GM19035 (cell line): Measurements from ENCODE around the gene CD3G.
"Not testable (repeated sequence)": the region's sequence is repeated elsewhere in the genome, so short reads cannot be mapped to it uniquely, and the experiment has no call there.

Experiments
- ATAC-seq: cut with Tn5 transposase; IDR thresholded peaks from one replicate; pipeline ENCODE4 v1.9.1; 2021; ENCODE audit not compliant: unreplicated experiment

The CD3G gene

GRCh38 chr11:118343981-118344515 is at the start of gene CD3G:
CD3G (plus strand) TSS chr11:118344344; CDS start chr11:118344424, 80 bp downstream.
- ATAC-seq, result no peak

- ATAC-seq, result no peak
These were observed 48.9 kb upstream of the CD3G start for GRCh38 chr11:118295199-118295598.

- ATAC-seq, result no peak
These were observed 48.2 kb upstream of the CD3G start for GRCh38 chr11:118295815-118296454.

GRCh38 chr11:118301600-118302195 is 42.4 kb upstream of the CD3G start:
- ATAC-seq, result no peak

GRCh38 chr11:118304227-118304567 is 39.9 kb upstream of the CD3G start:
- ATAC-seq, result no peak

- ATAC-seq, result no peak
These were observed 39.4 kb upstream of the CD3G start, which contains the start of gene CD3E for GRCh38 chr11:118304568-118305248. CD3E (plus strand) TSS chr11:118304730; CDS start chr11:118304953, 223 bp downstream.

GRCh38 chr11:118305726-118306125 is 38.4 kb upstream of the CD3G start:
- no peak for ATAC-seq

- ATAC-seq, result no peak
These were observed 37.6 kb upstream of the CD3G start for GRCh38 chr11:118306556-118306955.

GRCh38 chr11:118308995-118309528 is 35.1 kb upstream of the CD3G start:
- not testable (repeated sequence) for ATAC-seq

GRCh38 chr11:118310271-118310670 is 33.9 kb upstream of the CD3G start:
- no peak for ATAC-seq

GRCh38 chr11:118310781-118311485 is 33.2 kb upstream of the CD3G start:
- ATAC-seq, result no peak

- no peak for ATAC-seq
These were observed 32.6 kb upstream of the CD3G start for GRCh38 chr11:118311518-118311917.

GRCh38 chr11:118312328-118312727 is 31.8 kb upstream of the CD3G start:
- ATAC-seq, result no peak

GRCh38 chr11:118313242-118313641 is 30.9 kb upstream of the CD3G start:
- ATAC-seq, result no peak

GRCh38 chr11:118314988-118315411 is 29.1 kb upstream of the CD3G start:
- no peak for ATAC-seq

GRCh38 chr11:118318124-118318523 is 26.0 kb upstream of the CD3G start:
- no peak for ATAC-seq

- no peak for ATAC-seq
These were observed 25.4 kb upstream of the CD3G start for GRCh38 chr11:118318581-118319336.

- no peak for ATAC-seq
These were observed 24.8 kb upstream of the CD3G start for GRCh38 chr11:118319337-118319707.

- no peak for ATAC-seq
These were observed 23.6 kb upstream of the CD3G start for GRCh38 chr11:118320515-118320914.

GRCh38 chr11:118321386-118322082 is 22.6 kb upstream of the CD3G start:
- ATAC-seq, result no peak
